Measurements from ENCODE around the gene ANKRD31. TPM values are rescaled to one million over a fixed set of nuclear protein-coding genes. Genes with fewer than 3 reads are reported as not detected.
"Not testable (repeated sequence)": the region's sequence is repeated elsewhere in the genome, so short reads cannot be mapped to it uniquely, and the experiment has no call there.

ANKRD31 gene
- total and polyA plus RNA-seq, 12 donors, result under 0.01 to 0.18 (median 0.11) TPM; not detected in 3

GRCh38 chr5:75275147-75275546, 38.5 kb upstream of the ANKRD31 start:
- Histone ChIP-seq H3K4me1 (no peaks in the 10 kb centered on the region), H3K9me3 (peaks cover 0 to 8% (median 0%) of the 10 kb centered on the region in 11 donors), H3K4me3 (no peak overlapping the region), H3K27ac (no peak overlapping the region), H3K36me3 (no peaks in the 10 kb centered on the region), H3K27me3 (no peaks in the 10 kb centered on the region)
- DNase-seq (no peak), ATAC-seq (no peak)
- TF ChIP-seq CTCF (IDR thresholded peaks at IDR 0.05), result no peak
- WGBS, 2 donors, result 48 to 60% methylated on average over 1 of the region's 1 CpG
- intact Hi-C loops (cut with DNase I), result no loop called here

- H3K4me3 ChIP-seq, result no peak overlapping the region
- TF ChIP-seq CTCF (IDR thresholded peaks at IDR 0.05), result no peak
Observed at GRCh38 chr5:75274486-75274885, 37.8 kb upstream of the ANKRD31 start.

GRCh38 chr5:75270605-75271004, 33.9 kb upstream of the ANKRD31 start:
- H3K27me3 ChIP-seq, result not testable (repeated sequence)

More at GRCh38 chr5:75274486-75274885, 37.8 kb upstream of the ANKRD31 start:
- peaks cover 0 to 8% (median 0%) of the 10 kb centered on the region in 11 donors for H3K9me3 ChIP-seq
- intact Hi-C loops (cut with DNase I), result no loop called here
- no peak for ATAC-seq
- H3K36me3 ChIP-seq, result no peaks in the 10 kb centered on the region
- no peaks in the 10 kb centered on the region for H3K4me1 ChIP-seq
- DNase-seq, result no peak
- 75 to 85% methylated on average over 1 of the region's 1 CpG for WGBS, 2 donors
- no peaks in the 10 kb centered on the region for H3K27me3 ChIP-seq
- no peak overlapping the region for H3K27ac ChIP-seq

GRCh38 chr5:75265731-75266130, 29.1 kb upstream of the ANKRD31 start:
- peak in 7 of 9 donors; percentile 33 to 58 (median 40) for TF ChIP-seq CTCF (IDR thresholded peaks at IDR 0.05)
- H3K4me1 ChIP-seq, result no peaks in the 10 kb centered on the region
- H3K4me3 ChIP-seq, result no peak overlapping the region
- no peak overlapping the region for H3K27ac ChIP-seq
- H3K27me3 ChIP-seq, result peaks cover 0 to 15% (median 7%) of the 10 kb centered on the region in 7 donors
- WGBS, 2 donors, result 32 to 42% methylated on average over 2 of the region's 2 CpGs
- ATAC-seq (no peak), DNase-seq (no peak)
- no peaks in the 10 kb centered on the region for H3K36me3 ChIP-seq
- intact Hi-C loops (cut with DNase I), result loop anchor here in 1 of 10 donors (10.0 kb wide), 1 partner anchor 221 kb away; no protein-coding TSS in a partner anchor
- no peaks in the 10 kb centered on the region for H3K9me3 ChIP-seq

More at GRCh38 chr5:75270605-75271004, 33.9 kb upstream of the ANKRD31 start:
- H3K4me1 ChIP-seq; ATAC-seq; intact Hi-C loops (cut with DNase I); DNase-seq; H3K27ac ChIP-seq; H3K9me3 ChIP-seq; H3K4me3 ChIP-seq; H3K36me3 ChIP-seq: not testable (repeated sequence)
- WGBS, 2 donors, result 98% methylated on average over 21 of the region's 31 CpGs; no CpG with 5 or more reads in 1 of the 2 donors

GRCh38 chr5:75262271-75262670, 25.6 kb upstream of the ANKRD31 start:
- TF ChIP-seq CTCF (IDR thresholded peaks at IDR 0.05), result no peak
- ATAC-seq (no peak), DNase-seq (no peak)
- peaks cover 0 to 11% (median 2%) of the 10 kb centered on the region in 7 donors for H3K27me3 ChIP-seq
- intact Hi-C loops (cut with DNase I), result loop anchor here in 1 of 10 donors (10.0 kb wide), 1 partner anchor 217 kb away; no protein-coding TSS in a partner anchor
- no peak overlapping the region for H3K27ac ChIP-seq
- no peaks in the 10 kb centered on the region for H3K9me3 ChIP-seq
- WGBS, 2 donors, result 79 to 84% methylated on average over 3 of the region's 3 CpGs
- no peak overlapping the region for H3K4me3 ChIP-seq
- H3K36me3 ChIP-seq, result no peaks in the 10 kb centered on the region
- H3K4me1 ChIP-seq, result no peaks in the 10 kb centered on the region

Measured in heart right ventricle (tissue), 16 donors.